Neural cell (in vitro differentiated cells): ENCODE measurements around the gene RAP1GAP2. TPM values are rescaled to one million over a fixed set of nuclear protein-coding genes. Genes with fewer than 3 reads are reported as not detected.

Experiments
- H2AFZ ChIP-seq: fragments of 200-600, 300-800 bp; sonication (generic), shearing (Covaris generic); 2 replicates; pipeline ENCODE4 v1.6.0; 2014; ENCODE audit warnings: low read depth, mild to moderate bottlenecking, antibody characterized with exemption, low read length, moderate library complexity
- H3F3A ChIP-seq: fragments of 200-600 bp; shearing (Covaris generic); 2 replicates; pipeline ENCODE4 v1.6.1; 2016; ENCODE audit warnings: mild to moderate bottlenecking, moderate library complexity, mixed read lengths, antibody characterized with exemption, low read length; ENCODE audit not compliant: insufficient read depth, poor library complexity, severe bottlenecking
- H3K27ac ChIP-seq: fragments of 200-600, 300-800 bp; sonication (generic), shearing (Covaris generic); 2 replicates; pipeline ENCODE4 v1.5.1; 2014; ENCODE audit warnings: mild to moderate bottlenecking, low read length, moderate library complexity
- H3K27me3 ChIP-seq: fragments of 300-800, 200-600 bp; sonication (generic), shearing (Covaris generic); 2 replicates; pipeline ENCODE4 v1.6.0; 2014; ENCODE audit warnings: mild to moderate bottlenecking, low read depth, low read length, moderate library complexity; ENCODE audit not compliant: insufficient read depth
- H3K36me3 ChIP-seq: fragments of 300-800, 200-600 bp; sonication (generic), shearing (Covaris generic); 2 replicates; pipeline ENCODE4 v1.5.1; 2014; ENCODE audit warnings: mild to moderate bottlenecking, antibody characterized with exemption, low read length, moderate library complexity; ENCODE audit not compliant: insufficient read depth
- H3K4me2 ChIP-seq: fragments of 300-800, 200-600 bp; sonication (generic), shearing (Covaris generic); 2 replicates; pipeline ENCODE4 v1.6.0; 2014; ENCODE audit warnings: mild to moderate bottlenecking, low read length
- H3K4me3 ChIP-seq: fragments of 300-800, 200-600 bp; sonication (generic), shearing (Covaris generic); 2 replicates; pipeline ENCODE4 v1.5.1; 2014; ENCODE audit warnings: mild to moderate bottlenecking, low read length, moderate library complexity
- H3K79me2 ChIP-seq: fragments of 200-600 bp; shearing (Covaris generic); replicated peaks from 2 replicates; pipeline ENCODE4 v1.6.0; 2014; ENCODE audit warnings: mild to moderate bottlenecking, low read length, moderate library complexity; ENCODE audit not compliant: insufficient read depth
- H3K9ac ChIP-seq: fragments of 300-800, 200-600 bp; sonication (generic), shearing (Covaris generic); 2 replicates; pipeline ENCODE4 v1.6.1; 2016; ENCODE audit warnings: mild to moderate bottlenecking, low read length, mixed read lengths
- H3K9me2 ChIP-seq: fragments of 200-600 bp; shearing (Covaris generic); 2 replicates; pipeline ENCODE4 v1.6.1; 2016; ENCODE audit warnings: mild to moderate bottlenecking, low read length, mixed read lengths; ENCODE audit not compliant: insufficient read depth
- H3K9me3 ChIP-seq: fragments of 200-600, 300-800 bp; sonication (generic), shearing (Covaris generic); 2 replicates; pipeline ENCODE4 v1.6.1; 2016; ENCODE audit warnings: mild to moderate bottlenecking, mixed run types, low read length, moderate library complexity, mixed read lengths
- H4K20me1 ChIP-seq: fragments of 200-600 bp; shearing (Covaris generic); 2 replicates; pipeline ENCODE4 v1.6.1; 2016; ENCODE audit warnings: mild to moderate bottlenecking, mixed run types; ENCODE audit not compliant: insufficient read depth
- EP300 ChIP-seq: fragments of 450-650 bp; conservative IDR thresholded peaks from 2 replicates; pipeline ENCODE4 v1.6.1; 2014; ENCODE audit warnings: antibody characterized with exemption, mild to moderate bottlenecking, moderate library complexity; ENCODE audit not compliant: poor library complexity, severe bottlenecking
- EZH2 ChIP-seq: fragments of 200-600, 300-800 bp; shearing (Covaris generic), sonication (generic); IDR thresholded peaks from 2 replicates; pipeline ENCODE4 v1.6.1; 2014; ENCODE audit warnings: antibody characterized with exemption, low read length, borderline replicate concordance, mild to moderate bottlenecking; ENCODE audit not compliant: insufficient read depth, poor library complexity, severe bottlenecking
- MXI1 ChIP-seq: fragments of 450-650 bp; conservative IDR thresholded peaks from 2 replicates; pipeline ENCODE4 v1.6.1; 2014; ENCODE audit warnings: antibody characterized with exemption, mild to moderate bottlenecking; ENCODE audit not compliant: poor library complexity, severe bottlenecking
- POLR2AphosphoS5 ChIP-seq: IDR thresholded peaks from 2 replicates; pipeline ENCODE4 v1.6.1; 2012
- RAD21 ChIP-seq: fragments of 450-650 bp; conservative IDR thresholded peaks from 2 replicates; pipeline ENCODE4 v1.6.1; 2014; ENCODE audit warnings: antibody characterized with exemption, mild to moderate bottlenecking, moderate library complexity
- SMC3 ChIP-seq: fragments of 450-650 bp; conservative IDR thresholded peaks from 2 replicates; pipeline ENCODE4 v1.6.1; 2014; ENCODE audit warnings: antibody characterized with exemption, mild to moderate bottlenecking, moderate library complexity; ENCODE audit not compliant: poor library complexity
- TAF1 ChIP-seq: IDR thresholded peaks from 2 replicates; pipeline ENCODE4 v1.6.1; 2012; ENCODE audit warnings: low read depth
- polyA plus RNA-seq: library from polyadenylated mRNA; depleted of rRNA; stranded (reverse); fragments of >200 nt; gene quantifications from 2 replicates; pipeline ENCODE4 v1.2.3, GENCODE V29; 2014
- TF ChIP-seq, protein P1 (sequence below): fragments of 450-650 bp; IDR thresholded peaks from 2 replicates; pipeline ENCODE4 v1.5.1; 2014; ENCODE audit warnings: antibody characterized with exemption, mild to moderate bottlenecking, moderate library complexity; ENCODE audit not compliant: poor library complexity, severe bottlenecking
- TF ChIP-seq, protein P2 (sequence below): IDR thresholded peaks from 2 replicates; pipeline ENCODE4 v1.6.1; 2012; ENCODE audit warnings: borderline replicate concordance

Gene RAP1GAP2
- polyA plus RNA-seq, 1 donor from 2014 or later = 14.8 TPM

DNA sequence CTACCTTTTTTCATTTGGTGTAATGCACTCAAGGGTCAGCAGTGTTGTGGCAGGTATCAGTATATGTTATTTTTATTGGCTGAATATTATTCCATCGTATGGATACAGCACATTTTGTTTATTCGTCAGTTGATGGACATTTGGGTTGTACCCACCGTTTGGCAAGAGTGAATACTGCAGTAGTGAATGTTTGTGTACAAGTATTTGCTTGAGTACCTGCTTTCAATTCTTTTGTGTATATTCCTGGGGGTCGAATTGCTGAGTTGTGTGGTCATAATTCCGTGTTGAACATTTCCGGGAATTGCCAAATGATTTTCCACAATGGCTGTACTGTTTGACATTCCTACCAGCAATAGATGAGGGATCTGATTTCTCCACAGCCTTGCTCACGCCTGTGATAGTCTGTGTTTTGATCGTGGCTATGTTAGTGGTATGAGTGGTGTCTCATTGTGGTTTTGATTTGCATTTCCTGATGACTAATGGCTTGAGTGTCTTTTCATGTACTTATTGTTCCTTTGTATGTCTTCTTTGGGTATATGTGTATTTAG, 158.7 kb downstream of the RAP1GAP2 start:
- Histone ChIP-seq H2AFZ (no peak overlapping the region), H3K79me2 (no peaks in the 10 kb centered on the region), H3K9me2 (no peaks in the 10 kb centered on the region), H3K36me3 (no peaks in the 10 kb centered on the region), H3K9ac (no peak overlapping the region), H3K9me3 (no peaks in the 10 kb centered on the region), H3K4me3 (no peak overlapping the region), H3K4me2 (no peak overlapping the region), H3K27ac (no peak overlapping the region), H4K20me1 (no peaks in the 10 kb centered on the region), H3K27me3 (no peaks in the 10 kb centered on the region), H3F3A (no peaks in the 10 kb centered on the region)
- no peak for TF ChIP-seq SMC3
- no peak for TF ChIP-seq EP300
- TF ChIP-seq EZH2 = no peak
- TF ChIP-seq POLR2AphosphoS5 = no peak
- TF ChIP-seq, protein P1, sequence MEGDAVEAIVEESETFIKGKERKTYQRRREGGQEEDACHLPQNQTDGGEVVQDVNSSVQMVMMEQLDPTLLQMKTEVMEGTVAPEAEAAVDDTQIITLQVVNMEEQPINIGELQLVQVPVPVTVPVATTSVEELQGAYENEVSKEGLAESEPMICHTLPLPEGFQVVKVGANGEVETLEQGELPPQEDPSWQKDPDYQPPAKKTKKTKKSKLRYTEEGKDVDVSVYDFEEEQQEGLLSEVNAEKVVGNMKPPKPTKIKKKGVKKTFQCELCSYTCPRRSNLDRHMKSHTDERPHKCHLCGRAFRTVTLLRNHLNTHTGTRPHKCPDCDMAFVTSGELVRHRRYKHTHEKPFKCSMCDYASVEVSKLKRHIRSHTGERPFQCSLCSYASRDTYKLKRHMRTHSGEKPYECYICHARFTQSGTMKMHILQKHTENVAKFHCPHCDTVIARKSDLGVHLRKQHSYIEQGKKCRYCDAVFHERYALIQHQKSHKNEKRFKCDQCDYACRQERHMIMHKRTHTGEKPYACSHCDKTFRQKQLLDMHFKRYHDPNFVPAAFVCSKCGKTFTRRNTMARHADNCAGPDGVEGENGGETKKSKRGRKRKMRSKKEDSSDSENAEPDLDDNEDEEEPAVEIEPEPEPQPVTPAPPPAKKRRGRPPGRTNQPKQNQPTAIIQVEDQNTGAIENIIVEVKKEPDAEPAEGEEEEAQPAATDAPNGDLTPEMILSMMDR = no peak
- no peak for TF ChIP-seq RAD21
- TF ChIP-seq MXI1 = no peak
- TF ChIP-seq, protein P2, sequence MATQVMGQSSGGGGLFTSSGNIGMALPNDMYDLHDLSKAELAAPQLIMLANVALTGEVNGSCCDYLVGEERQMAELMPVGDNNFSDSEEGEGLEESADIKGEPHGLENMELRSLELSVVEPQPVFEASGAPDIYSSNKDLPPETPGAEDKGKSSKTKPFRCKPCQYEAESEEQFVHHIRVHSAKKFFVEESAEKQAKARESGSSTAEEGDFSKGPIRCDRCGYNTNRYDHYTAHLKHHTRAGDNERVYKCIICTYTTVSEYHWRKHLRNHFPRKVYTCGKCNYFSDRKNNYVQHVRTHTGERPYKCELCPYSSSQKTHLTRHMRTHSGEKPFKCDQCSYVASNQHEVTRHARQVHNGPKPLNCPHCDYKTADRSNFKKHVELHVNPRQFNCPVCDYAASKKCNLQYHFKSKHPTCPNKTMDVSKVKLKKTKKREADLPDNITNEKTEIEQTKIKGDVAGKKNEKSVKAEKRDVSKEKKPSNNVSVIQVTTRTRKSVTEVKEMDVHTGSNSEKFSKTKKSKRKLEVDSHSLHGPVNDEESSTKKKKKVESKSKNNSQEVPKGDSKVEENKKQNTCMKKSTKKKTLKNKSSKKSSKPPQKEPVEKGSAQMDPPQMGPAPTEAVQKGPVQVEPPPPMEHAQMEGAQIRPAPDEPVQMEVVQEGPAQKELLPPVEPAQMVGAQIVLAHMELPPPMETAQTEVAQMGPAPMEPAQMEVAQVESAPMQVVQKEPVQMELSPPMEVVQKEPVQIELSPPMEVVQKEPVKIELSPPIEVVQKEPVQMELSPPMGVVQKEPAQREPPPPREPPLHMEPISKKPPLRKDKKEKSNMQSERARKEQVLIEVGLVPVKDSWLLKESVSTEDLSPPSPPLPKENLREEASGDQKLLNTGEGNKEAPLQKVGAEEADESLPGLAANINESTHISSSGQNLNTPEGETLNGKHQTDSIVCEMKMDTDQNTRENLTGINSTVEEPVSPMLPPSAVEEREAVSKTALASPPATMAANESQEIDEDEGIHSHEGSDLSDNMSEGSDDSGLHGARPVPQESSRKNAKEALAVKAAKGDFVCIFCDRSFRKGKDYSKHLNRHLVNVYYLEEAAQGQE = no peak
- TF ChIP-seq TAF1 = no peak

DNA sequence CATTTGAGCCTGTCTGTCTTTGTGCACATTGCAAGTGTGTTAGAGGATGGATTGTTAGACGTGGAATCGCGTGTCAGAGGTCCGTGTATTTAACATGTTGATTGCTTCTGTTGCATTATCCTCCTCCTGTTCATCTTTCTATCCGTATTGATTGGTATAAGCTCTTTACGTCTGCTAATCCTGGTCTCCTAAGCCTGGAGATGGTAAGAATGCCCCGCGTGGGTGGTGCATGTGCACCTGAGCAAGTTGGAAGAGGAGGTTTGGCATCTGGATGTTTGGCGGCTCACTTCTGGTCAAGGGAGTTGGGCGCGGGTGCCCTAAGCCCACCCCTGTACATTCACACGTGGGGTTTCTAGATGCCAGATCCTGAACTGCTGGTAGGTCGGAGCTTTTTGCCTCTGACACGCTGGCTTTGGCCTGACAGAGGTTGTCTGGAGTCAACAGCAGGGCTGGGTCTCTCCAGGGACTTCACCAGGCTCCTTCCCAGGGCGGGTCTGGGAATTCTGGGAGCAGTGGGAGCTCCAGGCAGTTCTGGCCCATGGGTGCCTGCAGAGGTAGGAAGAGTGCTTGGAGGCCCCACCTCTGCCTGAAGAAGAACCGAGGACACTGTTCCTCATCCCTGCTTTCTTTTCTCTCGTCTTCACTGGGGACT, 159.8 kb downstream of the RAP1GAP2 start:
- TF ChIP-seq, protein P1 = no peak
- no peak for TF ChIP-seq TAF1
- TF ChIP-seq EZH2 = no peak
- TF ChIP-seq SMC3 = no peak
- no peak for TF ChIP-seq EP300
- TF ChIP-seq RAD21 = no peak
- Histone ChIP-seq H3K27me3 (no peaks in the 10 kb centered on the region), H3K9me2 (no peaks in the 10 kb centered on the region), H3F3A (no peaks in the 10 kb centered on the region), H3K4me3 (no peak overlapping the region), H2AFZ (no peak overlapping the region), H3K9ac (no peak overlapping the region), H3K9me3 (no peaks in the 10 kb centered on the region), H3K4me2 (no peak overlapping the region), H3K27ac (no peak overlapping the region), H3K36me3 (no peaks in the 10 kb centered on the region), H3K79me2 (no peaks in the 10 kb centered on the region), H4K20me1 (no peaks in the 10 kb centered on the region)
